ENCODE data around the gene SLC6A3.
"Not testable (repeated sequence)": the region's sequence is repeated elsewhere in the genome, so short reads cannot be mapped to it uniquely, and the experiment has no call there.

The SLC6A3 gene

GRCh38 chr5:1463326-1464095, 18.3 kb upstream of the SLC6A3 start:
- DNase-seq: no peak

- DNase-seq: no peak
Measured at GRCh38 chr5:1462358-1462757, 17.1 kb upstream of the SLC6A3 start.

- no peak for DNase-seq
Measured at GRCh38 chr5:1461396-1461795, 16.2 kb upstream of the SLC6A3 start.

- peak; percentile 43 for DNase-seq
Measured at GRCh38 chr5:1460054-1460682, 14.9 kb upstream of the SLC6A3 start.

- not testable (repeated sequence) for DNase-seq
Measured at GRCh38 chr5:1459435-1459834, 14.2 kb upstream of the SLC6A3 start.

- not testable (repeated sequence) for DNase-seq
Measured at GRCh38 chr5:1456110-1456881, 11.1 kb upstream of the SLC6A3 start.

- DNase-seq: no peak
Measured at GRCh38 chr5:1453613-1454012, 8.4 kb upstream of the SLC6A3 start.

- no peak for DNase-seq
Measured at GRCh38 chr5:1449081-1449630, 3.9 kb upstream of the SLC6A3 start.

GRCh38 chr5:1448511-1449011, 3.3 kb upstream of the SLC6A3 start:
- no peak for DNase-seq

GRCh38 chr5:1447671-1448361, 2.6 kb upstream of the SLC6A3 start:
- peak; percentile 43 for DNase-seq

GRCh38 chr5:1446602-1447343, 1.5 kb upstream of the SLC6A3 start:
- DNase-seq: peak; percentile 47

- peak; percentile 55 for DNase-seq
Measured at GRCh38 chr5:1445689-1446601, 705 bp upstream of the SLC6A3 start.

- DNase-seq: peak; percentile 53
Measured at GRCh38 chr5:1444361-1445189, 665 bp downstream of the SLC6A3 start.

GRCh38 chr5:1443991-1444360, 1.3 kb downstream of the SLC6A3 start:
- DNase-seq: no peak

GRCh38 chr5:1443171-1443570, 2.1 kb downstream of the SLC6A3 start:
- no peak for DNase-seq

- DNase-seq: peak; percentile 37
Measured at GRCh38 chr5:1442222-1443145, 2.8 kb downstream of the SLC6A3 start.

- DNase-seq: no peak
Measured at GRCh38 chr5:1441166-1441865, 3.9 kb downstream of the SLC6A3 start.

GRCh38 chr5:1440098-1440493, 5.1 kb downstream of the SLC6A3 start:
- no peak for DNase-seq
